ENCODE data around the gene KRTAP2-3. TPM values are rescaled to one million over a fixed set of nuclear protein-coding genes. Genes with fewer than 3 reads are reported as not detected.

Gene KRTAP2-3
- 0.08 TPM in 1 of 5 replicates, not detected in the others for total RNA-seq (2022; extraction: Qiagen RNA extraction; ENCODE audit: low read depth)

GRCh38 chr17:41060052-41060604, at the start of gene KRTAP2-3:
TSS of gene KRTAP2-3 (minus strand) at chr17:41060114. CDS start at chr17:41060050, 64 bp downstream.

GRCh38 chr17:41105347-41105746, 45.4 kb upstream of the KRTAP2-3 start, which contains the start of gene KRTAP4-9:
TSS of gene KRTAP4-9 (plus strand) at chr17:41105389. CDS start at chr17:41105389, 0 bp downstream.

DNA sequence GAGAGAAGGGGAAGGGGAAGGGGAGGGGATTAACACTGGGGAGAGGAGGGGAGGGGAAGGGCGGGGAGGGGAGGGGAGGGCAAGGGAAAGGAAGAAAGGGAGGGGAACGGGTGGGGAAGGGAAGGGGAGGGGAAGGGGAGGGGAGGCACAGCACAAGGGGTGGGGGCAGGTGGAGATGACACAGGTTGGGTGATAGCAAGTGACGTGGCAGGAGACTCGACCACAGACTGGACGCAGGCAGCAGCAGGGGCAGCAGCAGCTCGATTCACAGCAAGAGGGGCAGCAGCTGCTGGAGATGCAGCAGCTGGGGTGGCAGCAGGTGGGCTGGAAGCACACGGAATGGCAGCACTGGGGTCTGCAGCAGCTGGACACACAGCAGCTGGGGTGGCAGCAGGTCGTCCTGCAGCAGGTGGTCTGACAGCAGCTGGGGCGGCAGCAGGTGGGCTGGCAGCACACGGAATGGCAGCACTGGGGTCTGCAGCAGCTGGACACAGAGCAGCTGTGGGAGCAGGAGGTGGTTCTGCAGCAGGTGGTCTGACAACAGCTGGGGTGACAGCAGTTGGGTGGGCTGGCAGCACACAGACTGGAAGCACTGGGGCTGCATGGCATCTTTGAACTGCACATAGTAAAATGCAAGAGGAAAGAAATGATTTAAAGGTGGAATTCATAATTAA, 41.8 kb upstream of the KRTAP2-3 start, which contains the start of gene KRTAP4-16:
KRTAP4-16 (minus strand) TSS at position 624 of the 674 bp plus-strand sequence; CDS start at position 624, 0 bp downstream.

DNA sequence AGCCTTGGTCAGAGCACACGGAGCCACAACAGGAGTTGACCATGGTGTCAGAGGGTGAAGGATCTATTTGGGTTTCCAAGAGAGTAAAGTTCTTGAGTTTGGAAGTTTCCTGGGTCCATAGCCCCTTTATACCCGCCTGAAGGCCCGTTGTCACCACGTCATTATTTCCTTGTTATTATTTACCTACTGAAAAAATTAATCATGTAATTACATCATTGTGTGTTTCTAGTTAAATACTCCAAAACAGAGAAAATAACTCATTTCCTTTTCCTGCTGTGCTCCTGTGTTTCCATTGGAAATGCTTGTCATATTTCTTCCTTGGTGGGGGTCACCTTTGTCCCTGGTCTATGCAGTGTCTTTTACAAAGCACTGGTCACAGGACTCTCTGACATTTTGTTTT, 38.1 kb upstream of the KRTAP2-3 start, which contains the start of gene KRTAP4-8:
KRTAP4-8 (minus strand) TSS at position 101 of the 400 bp plus-strand sequence; CDS start at position 43, 58 bp downstream.

GRCh38 chr17:41084100-41084856, 24.4 kb upstream of the KRTAP2-3 start, which contains the start of gene KRTAP4-7:
TSS of gene KRTAP4-7 (plus strand) at chr17:41084150. CDS start at chr17:41084207, 57 bp downstream.

GRCh38 chr17:41065829-41066624, 6.1 kb upstream of the KRTAP2-3 start, which contains the start of gene KRTAP2-4:
TSS of gene KRTAP2-4 (minus strand) at chr17:41065879. CDS start at chr17:41065845, 34 bp downstream.

GRCh38 chr17:41055130-41055529, 4.8 kb downstream of the KRTAP2-3 start, which contains the start of gene KRTAP2-2:
TSS of gene KRTAP2-2 (minus strand) at chr17:41055230. CDS start at chr17:41055211, 19 bp downstream.

GRCh38 chr17:41046735-41047465, 13.0 kb downstream of the KRTAP2-3 start, which contains the start of gene KRTAP2-1:
TSS of gene KRTAP2-1 (minus strand) at chr17:41047316. CDS start at chr17:41047267, 49 bp downstream.

GRCh38 chr17:41040783-41041571, 18.9 kb downstream of the KRTAP2-3 start, which contains the start of gene KRTAP1-1:
TSS of gene KRTAP1-1 (minus strand) at chr17:41041450. CDS start at chr17:41041397, 53 bp downstream.

GRCh38 chr17:41034346-41034935, 25.5 kb downstream of the KRTAP2-3 start, which contains the start of gene KRTAP1-3:
TSS of gene KRTAP1-3 (minus strand) at chr17:41034874. CDS start at chr17:41034821, 53 bp downstream.

DNA sequence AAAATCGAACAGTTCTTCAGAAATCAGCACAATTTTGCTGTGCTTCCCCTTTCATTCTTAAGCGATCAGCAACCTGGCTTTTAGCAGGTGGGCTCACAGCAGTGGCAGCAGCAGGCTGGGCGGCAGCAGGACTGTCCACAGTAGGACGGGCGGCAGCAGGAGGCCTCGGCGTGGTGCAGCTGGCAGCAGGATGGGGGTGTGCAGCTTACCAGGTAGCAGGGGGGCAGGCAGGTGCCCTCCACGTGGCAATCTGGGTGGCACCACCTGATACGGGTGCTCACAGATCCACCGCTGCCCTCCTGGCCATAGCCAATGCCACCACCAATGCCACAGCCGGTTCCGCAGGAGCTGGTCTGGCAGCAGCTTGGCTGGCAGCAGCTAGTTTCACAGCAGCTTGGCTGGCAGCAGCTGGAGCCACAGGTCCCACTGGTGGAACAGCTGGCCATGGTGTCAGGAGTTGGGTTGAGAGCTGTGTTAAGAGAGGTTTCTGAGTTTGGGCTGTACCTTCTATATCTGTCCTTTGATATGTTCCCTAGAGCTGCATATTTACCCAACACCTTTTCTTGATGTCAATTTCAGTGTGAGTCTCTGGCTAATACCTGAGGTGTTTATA, 30.2 kb downstream of the KRTAP2-3 start, which contains the start of gene KRTAP1-4:
KRTAP1-4 (minus strand) TSS at position 563 of the 613 bp plus-strand sequence; CDS start at position 446, 117 bp downstream.

GRCh38 chr17:41026715-41027471, 33.0 kb downstream of the KRTAP2-3 start, which contains the start of gene KRTAP1-5:
TSS of gene KRTAP1-5 (minus strand) at chr17:41027208. CDS start at chr17:41027155, 53 bp downstream.

Other genes starting within 250 kb of the KRTAP2-3 start
- gene KRT10, start 237.5 kb downstream of the KRTAP2-3 start, total RNA-seq (2022; extraction: Qiagen RNA extraction; ENCODE audit: low read depth): 83.2 to 124 TPM (median 115 TPM) in 5 replicates
- 0.08 TPM in 1 of 5 replicates, not detected in the others for gene KRT12, start 192.9 kb downstream of the KRTAP2-3 start, total RNA-seq (2022; extraction: Qiagen RNA extraction; ENCODE audit: low read depth)
- gene KRT20, start 174.9 kb downstream of the KRTAP2-3 start, total RNA-seq (2022; extraction: Qiagen RNA extraction; ENCODE audit: low read depth): 0.17 to 0.52 TPM (median 0.26 TPM) in 5 replicates
- gene KRT23, start 122.5 kb downstream of the KRTAP2-3 start, total RNA-seq (2022; extraction: Qiagen RNA extraction; ENCODE audit: low read depth): 0.08 TPM in 1 of 5 replicates, not detected in the others
- not detected in 5 replicates for gene KRT39, start 93.2 kb downstream of the KRTAP2-3 start, total RNA-seq (2022; extraction: Qiagen RNA extraction; ENCODE audit: low read depth)
- gene KRT40, start 75.8 kb downstream of the KRTAP2-3 start, total RNA-seq (2022; extraction: Qiagen RNA extraction; ENCODE audit: low read depth): not detected in 5 replicates
- not detected in 5 replicates for gene KRTAP3-3, start 66.0 kb downstream of the KRTAP2-3 start, total RNA-seq (2022; extraction: Qiagen RNA extraction; ENCODE audit: low read depth)
- gene KRTAP3-2, start 60.2 kb downstream of the KRTAP2-3 start, total RNA-seq (2022; extraction: Qiagen RNA extraction; ENCODE audit: low read depth): 0.16 to 0.35 TPM (median 0.30 TPM) in 3 of 5 replicates, not detected in the others
- gene KRTAP3-1, start 51.0 kb downstream of the KRTAP2-3 start, total RNA-seq (2022; extraction: Qiagen RNA extraction; ENCODE audit: low read depth): not detected in 5 replicates
- 0.12 TPM in 1 of 5 replicates, not detected in the others for gene KRTAP1-5, start 32.9 kb downstream of the KRTAP2-3 start, total RNA-seq (2022; extraction: Qiagen RNA extraction; ENCODE audit: low read depth)
- gene KRTAP1-4, start 29.9 kb downstream of the KRTAP2-3 start, total RNA-seq (2022; extraction: Qiagen RNA extraction; ENCODE audit: low read depth): not detected in 5 replicates
- gene KRTAP1-3, start 25.2 kb downstream of the KRTAP2-3 start, total RNA-seq (2022; extraction: Qiagen RNA extraction; ENCODE audit: low read depth): not detected in 5 replicates
- not detected in 5 replicates for gene KRTAP1-1, start 18.7 kb downstream of the KRTAP2-3 start, total RNA-seq (2022; extraction: Qiagen RNA extraction; ENCODE audit: low read depth)
- not detected in 5 replicates for gene KRTAP2-1, start 12.8 kb downstream of the KRTAP2-3 start, total RNA-seq (2022; extraction: Qiagen RNA extraction; ENCODE audit: low read depth)
- not detected in 5 replicates for gene KRTAP2-2, start 4.9 kb downstream of the KRTAP2-3 start, total RNA-seq (2022; extraction: Qiagen RNA extraction; ENCODE audit: low read depth)
- not detected in 5 replicates for gene KRTAP2-4, start 5.8 kb upstream of the KRTAP2-3 start, total RNA-seq (2022; extraction: Qiagen RNA extraction; ENCODE audit: low read depth)
- gene KRTAP4-7, start 24.0 kb upstream of the KRTAP2-3 start, total RNA-seq (2022; extraction: Qiagen RNA extraction; ENCODE audit: low read depth): not detected in 5 replicates
- 0.05 to 0.12 TPM in 2 of 5 replicates, not detected in the others for gene KRTAP4-8, start 38.0 kb upstream of the KRTAP2-3 start, total RNA-seq (2022; extraction: Qiagen RNA extraction; ENCODE audit: low read depth)
- gene KRTAP4-16, start 42.1 kb upstream of the KRTAP2-3 start, total RNA-seq (2022; extraction: Qiagen RNA extraction; ENCODE audit: low read depth): not detected in 5 replicates
- gene KRTAP4-9, start 45.3 kb upstream of the KRTAP2-3 start, total RNA-seq (2022; extraction: Qiagen RNA extraction; ENCODE audit: low read depth): not detected in 5 replicates
- gene KRTAP4-11, start 58.3 kb upstream of the KRTAP2-3 start, total RNA-seq (2022; extraction: Qiagen RNA extraction; ENCODE audit: low read depth): not detected in 5 replicates
- not detected in 5 replicates for gene KRTAP4-12, start 64.1 kb upstream of the KRTAP2-3 start, total RNA-seq (2022; extraction: Qiagen RNA extraction; ENCODE audit: low read depth)
- gene KRTAP4-6, start 80.4 kb upstream of the KRTAP2-3 start, total RNA-seq (2022; extraction: Qiagen RNA extraction; ENCODE audit: low read depth): not detected in 5 replicates
- gene KRTAP4-5, start 89.7 kb upstream of the KRTAP2-3 start, total RNA-seq (2022; extraction: Qiagen RNA extraction; ENCODE audit: low read depth): not detected in 5 replicates
- gene KRTAP4-4, start 100.6 kb upstream of the KRTAP2-3 start, total RNA-seq (2022; extraction: Qiagen RNA extraction; ENCODE audit: low read depth): not detected in 5 replicates
- gene KRTAP4-3, start 108.1 kb upstream of the KRTAP2-3 start, total RNA-seq (2022; extraction: Qiagen RNA extraction; ENCODE audit: low read depth): not detected in 5 replicates
- not detected in 5 replicates for gene KRTAP4-2, start 118.1 kb upstream of the KRTAP2-3 start, total RNA-seq (2022; extraction: Qiagen RNA extraction; ENCODE audit: low read depth)
- 0.07 to 0.56 TPM (median 0.26 TPM) in 4 of 5 replicates, not detected in the other for gene KRTAP4-1, start 124.8 kb upstream of the KRTAP2-3 start, total RNA-seq (2022; extraction: Qiagen RNA extraction; ENCODE audit: low read depth)
- not detected in 5 replicates for gene KRTAP9-1, start 129.8 kb upstream of the KRTAP2-3 start, total RNA-seq (2022; extraction: Qiagen RNA extraction; ENCODE audit: low read depth)
- gene KRTAP9-2, start 166.5 kb upstream of the KRTAP2-3 start, total RNA-seq (2022; extraction: Qiagen RNA extraction; ENCODE audit: low read depth): not detected in 5 replicates
- not detected in 5 replicates for gene KRTAP9-3, start 172.3 kb upstream of the KRTAP2-3 start, total RNA-seq (2022; extraction: Qiagen RNA extraction; ENCODE audit: low read depth)
- not detected in 5 replicates for gene KRTAP9-8, start 177.9 kb upstream of the KRTAP2-3 start, total RNA-seq (2022; extraction: Qiagen RNA extraction; ENCODE audit: low read depth)
- not detected in 5 replicates for gene KRTAP9-4, start 189.6 kb upstream of the KRTAP2-3 start, total RNA-seq (2022; extraction: Qiagen RNA extraction; ENCODE audit: low read depth)
- not detected in 5 replicates for gene KRTAP9-9, start 195.3 kb upstream of the KRTAP2-3 start, total RNA-seq (2022; extraction: Qiagen RNA extraction; ENCODE audit: low read depth)
- not detected in 5 replicates for gene KRTAP9-6, start 205.3 kb upstream of the KRTAP2-3 start, total RNA-seq (2022; extraction: Qiagen RNA extraction; ENCODE audit: low read depth)
- gene KRTAP9-7, start 215.6 kb upstream of the KRTAP2-3 start, total RNA-seq (2022; extraction: Qiagen RNA extraction; ENCODE audit: low read depth): not detected in 5 replicates
- gene KRTAP29-1, start 242.7 kb upstream of the KRTAP2-3 start, total RNA-seq (2022; extraction: Qiagen RNA extraction; ENCODE audit: low read depth): not detected in 5 replicates
- gene KRTAP16-1, start 249.2 kb upstream of the KRTAP2-3 start, total RNA-seq (2022; extraction: Qiagen RNA extraction; ENCODE audit: low read depth): not detected in 5 replicates